ENCODE measurements around the gene GPC4.

DNA sequence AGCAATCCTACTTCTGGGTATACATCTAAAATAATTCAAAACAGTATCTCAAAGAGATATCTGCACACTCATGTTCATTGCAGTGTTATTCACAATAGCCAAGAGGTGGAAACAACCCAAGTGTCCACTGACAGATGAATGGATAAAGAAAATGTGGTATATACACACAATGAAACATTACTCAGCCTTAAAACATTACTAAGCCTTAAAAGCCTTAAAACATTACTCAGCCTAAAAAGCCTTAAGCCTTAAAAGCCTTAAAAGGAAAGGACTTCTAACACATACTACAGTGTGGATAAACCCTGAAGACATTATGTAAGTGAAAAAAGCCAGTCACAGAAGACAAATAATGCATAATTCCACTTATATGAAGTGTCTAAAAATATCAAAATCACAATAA lies 156.8 kb downstream of the GPC4 start:
- TF ChIP-seq CTCF (conservative IDR thresholded peaks at IDR 0.05; ENCODE audit: low read depth, low read length) (no peak), EZH2 (IDR thresholded peaks at IDR 0.05; ENCODE audit: borderline replicate concordance, low read depth, low read length, poor library complexity, severe bottlenecking) (no peak)

All from A673 (cell line).